AG04450 (cell line): ENCODE data around the gene NAGLU. TPM values are rescaled to one million over a fixed set of nuclear protein-coding genes. Genes with fewer than 3 reads are reported as not detected.
"Not testable (repeated sequence)": the region's sequence is repeated elsewhere in the genome, so short reads cannot be mapped to it uniquely, and the experiment has no call there.

ENCODE experiments used
- CTCF ChIA-PET: fragments of 300-600, 350-600 bp; formaldehyde crosslinking; extraction: SDS; loops from one replicate; lab custom pipeline; 2022; ENCODE audit warnings: antibody characterized with exemption, inconsistent platforms; lab: Charles Lee
- POLR2A ChIA-PET: fragments of 350-600 bp; formaldehyde crosslinking; extraction: SDS; loops from one replicate; lab custom pipeline; 2021; ENCODE audit warnings: antibody characterized with exemption, inconsistent platforms; lab: Yijun Ruan, JAX
- DNase-seq: peaks from one replicate; pipeline ENCODE4 v3.0.0-alpha.2; 2011; ENCODE audit warnings: low read depth, low spot score
- H3K27ac ChIP-seq: one replicate; pipeline ENCODE4 v1.5.1; 2012; ENCODE audit warnings: low read depth, low read length, control low read depth
- H3K27me3 ChIP-seq: one replicate; pipeline ENCODE4 v1.6.0; 2012; ENCODE audit warnings: low read length; ENCODE audit not compliant: control insufficient read depth, insufficient read depth
- H3K4me3 ChIP-seq: 2 replicates; pipeline ENCODE4 v1.5.1; 2011; ENCODE audit warnings: mild to moderate bottlenecking, low read depth, low read length, control low read depth
- H3K9me3 ChIP-seq: 2 replicates; pipeline ENCODE4 v1.5.1; 2012; ENCODE audit warnings: low read length; ENCODE audit not compliant: control insufficient read depth, insufficient read depth
- CTCF ChIP-seq: IDR thresholded peaks from 2 replicates; pipeline ENCODE4 v1.5.1; 2011; ENCODE audit warnings: low read depth, low read length, control low read depth, inconsistent platforms
- polyA plus RNA-seq: library from polyadenylated mRNA; depleted of rRNA; stranded (reverse); fragments of >200 nt; gene quantifications from 2 replicates; pipeline ENCODE4 v1.2.3, GENCODE V29; 2011

The NAGLU gene
- polyA plus RNA-seq, 1 experiment, result 11.9 TPM

GRCh38 chr17:42541041-42541833 is 5.2 kb downstream of the NAGLU start:
- ChIA-PET POLR2A (interaction anchor here (0.5 kb wide), 1 partner anchor 267 kb away, joined by 3 read pairs; no protein-coding TSS in a partner anchor), CTCF (interaction anchor here (0.7 to 1.1 kb wide), 2 partner anchors 37 to 413 kb away, joined by 3 read pairs; no protein-coding TSS in a partner anchor)
- no peak for DNase-seq

GRCh38 chr17:42543190-42544079 is 7.4 kb downstream of the NAGLU start:
- POLR2A ChIA-PET, result no interaction called here
- Histone ChIP-seq H3K4me3 (no peak overlapping the region), H3K27ac (no peak overlapping the region), H3K27me3 (no peaks in the 10 kb centered on the region), H3K9me3 (no peaks in the 10 kb centered on the region; the same call in 1 of the 2 replicates)
- CTCF ChIA-PET, result no interaction called here
- no peak for TF ChIP-seq CTCF
- DNase-seq, result no peak

More at GRCh38 chr17:42541041-42541833, 5.2 kb downstream of the NAGLU start:
- Histone ChIP-seq H3K9me3 (no peaks in the 10 kb centered on the region; the same call in 1 of the 2 replicates), H3K4me3 (no peak overlapping the region), H3K27me3 (no peaks in the 10 kb centered on the region), H3K27ac (no peak overlapping the region)
- no peak for TF ChIP-seq CTCF

GRCh38 chr17:42544874-42545283 is 8.8 kb downstream of the NAGLU start:
- Histone ChIP-seq H3K27me3 (no peaks in the 10 kb centered on the region), H3K9me3 (no peaks in the 10 kb centered on the region; the same call in 1 of the 2 replicates), H3K27ac (no peak overlapping the region), H3K4me3 (no peak overlapping the region)
- ChIA-PET CTCF (no interaction called here), POLR2A (interaction anchor here (0.9 kb wide), 1 partner anchor 8 kb away, joined by 3 read pairs; the partner anchor contains the start of gene NAGLU)
- TF ChIP-seq CTCF, result no peak
- DNase-seq, result no peak

- H3K27ac ChIP-seq, DNase-seq, CTCF ChIA-PET, H3K9me3 ChIP-seq, H3K4me3 ChIP-seq, H3K27me3 ChIP-seq: not testable (repeated sequence)
- POLR2A ChIA-PET, result interaction anchor here (0.6 to 0.9 kb wide), 3 partner anchors 9 to 231 kb away, joined by 3 to 4 read pairs (median 3); partner anchors contain the start of gene NAGLU
Measured at GRCh38 chr17:42545755-42546505, 9.9 kb downstream of the NAGLU start.

- CTCF ChIA-PET, result no interaction called here
- H3K9me3 ChIP-seq, result no peaks in the 10 kb centered on the region; the same call in 1 of the 2 replicates
- no peak for TF ChIP-seq CTCF
- H3K27me3 ChIP-seq, result no peaks in the 10 kb centered on the region
- no peak overlapping the region for H3K4me3 ChIP-seq
- H3K27ac ChIP-seq, result no peak overlapping the region
- POLR2A ChIA-PET, result interaction anchor here (1.9 kb wide), 1 partner anchor 11 kb away, joined by 7 read pairs; the partner anchor contains the start of gene NAGLU
- DNase-seq, result no peak
Measured at GRCh38 chr17:42547001-42547461, 11.0 kb downstream of the NAGLU start.
